GM18519 (cell line): ENCODE results near the gene ZWILCH.

Source experiments
- ATAC-seq: cut with Tn5 transposase; IDR thresholded peaks from one replicate; pipeline ENCODE4 v1.9.1; 2021; ENCODE audit warnings: mild to moderate bottlenecking, moderate library complexity; ENCODE audit not compliant: unreplicated experiment, low FRiP score

ZWILCH gene

DNA sequence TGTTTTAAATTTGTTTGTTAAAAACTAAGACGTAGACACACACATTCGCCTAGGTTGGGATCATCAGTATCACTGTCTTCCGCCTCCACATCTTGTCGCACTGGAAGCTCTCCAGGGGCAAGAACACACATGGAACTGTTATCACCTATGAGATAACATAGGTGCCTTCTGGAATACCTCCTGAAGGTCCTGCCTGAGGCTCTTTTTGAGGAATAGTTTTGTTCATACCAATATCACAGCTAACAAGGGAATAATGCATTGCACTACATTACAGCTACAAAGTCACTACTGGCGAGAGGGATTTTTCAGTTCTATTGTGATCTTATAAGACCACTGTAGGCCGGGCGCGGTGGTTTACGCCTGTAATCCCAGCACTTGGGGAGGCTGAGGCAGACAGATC, 29.9 kb downstream of the ZWILCH start:
- no peak for ATAC-seq

DNA sequence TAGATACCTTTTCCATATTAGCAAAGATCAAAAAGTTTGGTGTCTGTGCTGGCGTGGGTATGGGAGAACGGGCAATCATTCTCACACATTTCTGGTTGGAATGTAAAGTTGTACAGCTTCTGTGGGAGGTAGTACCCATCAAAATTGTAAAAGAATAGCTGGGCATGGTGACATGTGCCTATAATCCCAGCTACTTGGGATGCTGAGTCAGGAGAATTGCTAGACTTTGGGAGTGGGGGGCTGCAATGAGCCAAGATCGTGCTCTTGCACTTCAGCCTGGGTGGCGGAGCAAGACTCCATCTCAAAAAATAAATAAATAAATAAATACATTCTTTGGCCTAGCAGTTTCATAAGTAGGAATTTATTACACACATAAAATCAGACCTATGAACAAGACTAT, 37.8 kb downstream of the ZWILCH start:
- ATAC-seq = no peak

- no peak for ATAC-seq
These were observed 40.1 kb downstream of the ZWILCH start for GRCh38 chr15:66545255-66545654.

DNA sequence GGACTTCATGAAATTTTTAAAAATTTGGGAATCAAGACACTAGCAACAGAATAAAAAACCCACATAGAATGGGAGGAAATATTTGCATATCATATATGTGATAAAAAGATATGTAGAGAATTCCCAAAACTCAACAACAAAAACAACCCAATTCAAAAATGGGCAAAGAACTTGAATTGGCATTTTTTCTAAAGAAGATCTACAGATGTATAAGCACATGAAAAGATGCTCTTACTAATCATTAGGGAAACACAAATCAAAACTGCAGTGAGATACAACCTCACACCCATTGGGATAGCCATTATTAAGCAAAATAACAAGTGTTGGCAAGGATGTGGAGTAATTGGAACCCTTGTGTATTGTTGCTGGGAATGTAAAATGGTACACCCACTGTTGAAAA, 50.6 kb downstream of the ZWILCH start:
- no peak for ATAC-seq

DNA sequence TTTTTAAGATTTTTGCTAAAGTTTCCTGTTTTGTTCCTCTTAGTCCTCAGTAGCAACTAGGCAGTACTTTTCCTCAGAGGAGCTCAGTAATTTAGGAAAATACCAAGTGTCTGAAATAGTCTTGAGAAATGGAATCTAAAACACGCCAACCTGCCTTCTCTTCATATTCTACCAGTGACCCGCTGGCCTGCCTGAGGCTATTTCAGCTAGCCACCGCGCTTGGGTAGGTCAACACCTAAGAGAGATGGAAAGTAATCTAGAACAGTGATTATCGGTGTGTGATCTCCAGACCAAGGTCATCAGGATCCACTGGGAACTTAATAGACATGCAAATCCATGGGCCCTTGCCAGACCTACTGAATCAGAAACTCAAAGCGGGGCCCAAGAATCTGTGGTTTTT, 53.1 kb downstream of the ZWILCH start:
- ATAC-seq = no peak

- no peak for ATAC-seq
These were observed 55.9 kb downstream of the ZWILCH start for GRCh38 chr15:66560856-66561525.

- no peak for ATAC-seq
These were observed 58.0 kb downstream of the ZWILCH start for GRCh38 chr15:66563126-66563525.

GRCh38 chr15:66563566-66564110, 58.5 kb downstream of the ZWILCH start:
- no peak for ATAC-seq

GRCh38 chr15:66564136-66565041, 59.3 kb downstream of the ZWILCH start:
- ATAC-seq = no peak

GRCh38 chr15:66565141-66565641, 60.1 kb downstream of the ZWILCH start:
- ATAC-seq = no peak

DNA sequence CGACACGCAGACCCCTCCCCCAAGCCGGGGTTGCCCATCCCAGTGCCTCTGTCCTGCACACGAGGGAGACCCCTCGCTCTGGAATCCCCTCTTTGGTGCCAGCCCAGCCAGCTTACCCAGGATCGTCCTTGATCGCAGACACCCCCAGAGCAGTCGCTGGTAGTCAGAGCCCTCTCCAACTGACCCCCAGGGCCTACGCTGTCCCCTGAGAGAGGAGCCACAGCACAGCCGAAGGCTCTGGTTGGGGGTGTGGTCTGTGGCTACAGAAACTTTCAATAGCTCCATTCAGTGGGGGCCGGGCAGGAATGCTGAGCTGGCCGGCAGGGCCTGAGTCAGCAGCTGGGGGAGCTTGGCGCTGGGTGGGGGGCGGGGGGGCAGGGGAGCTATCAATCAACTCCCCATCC, 60.6 kb downstream of the ZWILCH start, which contains the start of gene LCTL:
TSS of gene LCTL (minus strand) at position 258 of the 404 bp plus-strand sequence. CDS start 633 bp downstream, outside the sequence.
- ATAC-seq = no peak

GRCh38 chr15:66566963-66567531, 61.9 kb downstream of the ZWILCH start:
- no peak for ATAC-seq

- ATAC-seq = no peak
These were observed 62.8 kb downstream of the ZWILCH start for GRCh38 chr15:66567897-66568296.

GRCh38 chr15:66569461-66570137, 64.5 kb downstream of the ZWILCH start:
- ATAC-seq = no peak

DNA sequence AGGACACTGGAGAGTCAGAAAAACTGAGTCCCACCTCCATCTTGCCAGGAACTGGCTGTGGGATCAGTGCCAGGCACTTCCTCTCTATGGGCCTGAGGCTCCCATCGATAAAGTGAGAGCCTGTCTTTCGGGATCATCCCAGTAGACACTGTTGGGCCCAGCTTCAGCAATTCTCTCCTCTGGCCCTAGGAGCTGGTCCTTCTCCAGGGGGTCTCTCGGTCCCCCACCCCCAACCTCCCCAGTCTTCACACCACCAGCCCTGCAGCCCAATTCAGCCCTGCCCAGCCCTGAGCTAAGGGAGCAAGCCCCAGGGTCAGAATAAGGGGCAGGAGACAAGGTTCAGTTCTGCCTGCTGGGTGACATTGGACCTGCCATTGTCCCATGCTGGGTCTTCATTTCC, 65.2 kb downstream of the ZWILCH start:
- no peak for ATAC-seq

DNA sequence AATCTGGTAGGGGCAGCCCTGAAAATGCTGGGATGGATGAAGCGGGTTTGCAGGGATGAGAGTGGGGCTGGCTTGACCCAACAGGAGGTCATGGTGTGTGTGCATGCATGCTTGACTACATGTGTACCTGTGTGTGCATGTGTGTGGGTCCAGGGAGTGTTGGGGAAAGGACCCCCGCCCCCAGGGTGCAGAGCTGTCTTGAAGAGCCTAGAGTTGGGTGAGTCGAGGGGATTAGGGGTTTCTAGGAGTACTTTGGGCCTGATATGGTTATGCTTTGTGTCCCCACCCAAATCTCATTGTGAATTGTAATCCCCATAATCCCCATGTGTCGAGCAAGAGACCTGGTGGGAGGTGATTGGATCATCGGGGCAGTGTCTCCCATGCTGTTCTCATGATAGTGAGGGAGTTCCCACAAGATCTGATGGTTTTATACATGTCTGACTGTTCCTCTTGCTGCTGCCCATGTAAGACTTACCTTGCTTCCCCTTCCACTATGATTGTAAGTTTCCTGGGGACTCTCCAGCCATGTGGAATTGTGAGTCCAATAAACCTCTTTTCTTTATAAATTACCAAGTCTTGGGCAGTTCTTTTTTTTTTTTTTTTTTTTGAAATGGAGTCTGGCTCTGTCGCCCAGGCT, 65.8 kb downstream of the ZWILCH start:
- no peak for ATAC-seq

DNA sequence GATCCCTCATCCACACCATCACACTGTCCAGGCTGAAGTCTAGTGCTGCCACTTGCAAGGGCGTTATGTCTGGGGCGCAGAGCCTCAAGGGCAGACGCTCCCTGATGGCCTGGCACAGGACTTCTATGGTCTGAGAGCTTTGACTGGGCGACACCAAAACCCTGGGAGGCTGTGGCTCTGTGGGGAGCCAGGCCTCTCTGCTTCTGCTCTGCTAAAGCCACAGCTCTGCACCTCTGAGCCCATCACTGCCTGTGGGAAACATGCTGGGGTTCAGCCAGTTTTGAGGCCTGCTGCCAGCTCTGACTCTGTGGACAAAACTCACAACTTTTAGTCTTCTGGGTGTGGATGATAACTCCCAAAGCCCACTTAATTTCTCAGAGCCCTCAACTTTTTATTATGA, 67.0 kb downstream of the ZWILCH start:
- no peak for ATAC-seq

GRCh38 chr15:66573348-66573718, 68.2 kb downstream of the ZWILCH start:
- no peak for ATAC-seq

DNA sequence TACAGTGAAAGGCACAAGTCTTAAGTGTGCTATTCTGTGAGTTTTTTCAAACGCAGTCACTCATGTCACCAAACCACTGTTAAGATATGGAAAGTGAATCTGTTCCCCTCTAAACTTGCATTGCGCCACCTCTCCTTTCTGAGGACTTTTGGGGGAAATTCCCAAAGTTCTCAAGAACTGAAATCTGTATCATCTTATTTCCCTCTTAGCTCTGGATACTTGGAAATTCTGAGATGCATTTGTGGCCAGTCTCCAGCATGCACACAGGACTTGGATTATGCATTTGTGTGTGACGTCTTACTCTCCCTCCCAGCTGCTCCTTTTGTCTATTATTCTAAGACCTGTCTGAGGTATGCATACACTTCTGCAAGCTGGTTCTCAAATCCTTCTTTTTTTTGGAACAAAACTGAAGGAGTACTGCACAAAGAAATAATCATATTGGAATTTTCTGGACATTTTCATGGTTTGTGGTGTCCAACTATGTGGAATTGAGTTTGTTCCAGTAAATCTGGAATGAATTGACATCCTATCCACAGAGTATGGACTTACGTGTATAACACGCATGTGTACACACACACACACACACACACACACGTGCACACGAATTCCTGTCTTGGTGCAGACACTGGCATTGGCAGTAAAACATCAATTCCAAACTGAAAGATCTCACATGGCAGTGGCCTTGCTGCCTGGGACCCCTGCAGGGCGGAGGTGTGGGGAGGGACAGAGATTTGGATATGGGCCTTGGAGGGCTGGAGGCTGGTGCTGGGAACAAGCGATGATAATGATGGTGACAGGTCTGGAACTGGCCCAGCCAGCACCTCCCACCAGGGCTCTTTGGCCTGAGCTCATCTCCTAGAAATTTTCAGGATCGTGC, 68.8 kb downstream of the ZWILCH start:
- no peak for ATAC-seq
